ENCODE measurements around the gene TWIST1.

TWIST1 gene

GRCh38 chr7:19112274-19113001 is 5.0 kb downstream of the TWIST1 start:
- no peak for DNase-seq

- no peak for DNase-seq
Observed at GRCh38 chr7:19111474-19112273, 5.8 kb downstream of the TWIST1 start.

GRCh38 chr7:19110776-19111175 is 6.7 kb downstream of the TWIST1 start:
- DNase-seq, result no peak

- no peak for DNase-seq
Observed at GRCh38 chr7:19110026-19110730, 7.3 kb downstream of the TWIST1 start.

GRCh38 chr7:19109000-19109946 is 8.2 kb downstream of the TWIST1 start:
- DNase-seq, result no peak

- DNase-seq, result no peak
Observed at GRCh38 chr7:19107356-19108146, 9.9 kb downstream of the TWIST1 start.

GRCh38 chr7:19107081-19107355 is 10.4 kb downstream of the TWIST1 start:
- no peak for DNase-seq

GRCh38 chr7:19106241-19107080 is 11.0 kb downstream of the TWIST1 start:
- no peak for DNase-seq

- no peak for DNase-seq
Observed at GRCh38 chr7:19105546-19105945, 11.9 kb downstream of the TWIST1 start.

GRCh38 chr7:19104811-19105210 is 12.6 kb downstream of the TWIST1 start:
- no peak for DNase-seq

- DNase-seq, result no peak
Observed at GRCh38 chr7:19102884-19103283, 14.6 kb downstream of the TWIST1 start.

GRCh38 chr7:19101909-19102308 is 15.5 kb downstream of the TWIST1 start:
- no peak for DNase-seq

- DNase-seq, result no peak
Observed at GRCh38 chr7:19101472-19101871, 16.0 kb downstream of the TWIST1 start.

GRCh38 chr7:19099924-19100323 is 17.5 kb downstream of the TWIST1 start:
- no peak for DNase-seq

GRCh38 chr7:19099194-19099593 is 18.2 kb downstream of the TWIST1 start:
- DNase-seq, result no peak

GRCh38 chr7:19098510-19098909 is 18.9 kb downstream of the TWIST1 start:
- no peak for DNase-seq

GRCh38 chr7:19097165-19098055 is 20.0 kb downstream of the TWIST1 start:
- DNase-seq, result no peak

- no peak for DNase-seq
Observed at GRCh38 chr7:19095353-19095860, 22.0 kb downstream of the TWIST1 start.

- DNase-seq, result no peak
Observed at GRCh38 chr7:19094598-19095352, 22.7 kb downstream of the TWIST1 start.

Data from activated gamma-delta T cell treated with Interleukin-2 at 50 U/mL for 16 hours (primary cell).